ENCODE measurements around the gene PHF14.

PHF14 gene

DNA sequence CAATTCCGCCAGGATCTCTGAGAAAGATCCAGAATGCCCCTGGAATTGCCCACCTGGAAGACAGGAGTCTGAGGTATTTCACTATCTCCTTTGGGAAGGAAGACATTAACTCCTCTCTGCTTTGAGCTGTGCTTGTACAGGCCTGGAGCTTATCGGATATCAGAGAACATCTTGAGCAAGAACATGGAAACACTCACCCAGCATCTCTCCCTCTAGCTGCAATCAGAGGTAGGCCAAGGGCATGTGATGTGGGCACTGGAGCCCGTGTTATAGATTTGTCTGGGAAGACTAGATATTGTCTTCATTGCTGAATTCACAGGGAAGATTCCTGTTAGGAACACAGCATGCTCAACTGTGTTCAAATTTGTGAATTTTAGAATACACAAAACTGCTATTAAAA, 233.9 kb downstream of the PHF14 start:
- DNase-seq (ENCODE audit: low read depth in 2 of 2), result no peak

DNA sequence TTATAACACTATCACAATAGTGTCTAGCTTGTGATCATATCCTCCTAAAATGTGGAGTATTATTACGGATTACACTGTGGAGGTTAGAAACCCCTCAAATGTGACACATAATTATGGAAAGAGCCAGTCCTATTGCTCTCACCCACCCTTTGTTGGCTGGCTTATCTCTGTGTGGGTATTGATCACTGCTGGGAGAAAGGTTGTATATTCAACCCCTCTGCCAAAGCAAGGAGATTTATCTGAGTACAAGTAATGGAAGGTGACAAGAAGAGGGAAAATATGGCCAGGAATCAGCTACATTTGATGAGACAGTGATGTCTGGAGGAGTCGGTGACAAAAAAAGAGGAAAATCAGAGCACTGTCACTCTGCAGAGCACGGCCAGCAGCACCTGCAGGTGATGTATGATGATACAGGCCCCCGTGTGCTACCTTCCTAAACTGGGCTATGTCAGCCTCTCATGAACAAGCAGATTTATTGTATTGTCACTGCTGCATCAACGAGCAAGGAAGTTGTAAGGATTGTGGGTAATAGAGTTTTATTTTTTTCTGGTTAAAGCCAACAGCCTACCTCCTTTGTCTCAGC, 235.3 kb downstream of the PHF14 start:
- DNase-seq (ENCODE audit: low read depth in 2 of 2), result no peak

DNA sequence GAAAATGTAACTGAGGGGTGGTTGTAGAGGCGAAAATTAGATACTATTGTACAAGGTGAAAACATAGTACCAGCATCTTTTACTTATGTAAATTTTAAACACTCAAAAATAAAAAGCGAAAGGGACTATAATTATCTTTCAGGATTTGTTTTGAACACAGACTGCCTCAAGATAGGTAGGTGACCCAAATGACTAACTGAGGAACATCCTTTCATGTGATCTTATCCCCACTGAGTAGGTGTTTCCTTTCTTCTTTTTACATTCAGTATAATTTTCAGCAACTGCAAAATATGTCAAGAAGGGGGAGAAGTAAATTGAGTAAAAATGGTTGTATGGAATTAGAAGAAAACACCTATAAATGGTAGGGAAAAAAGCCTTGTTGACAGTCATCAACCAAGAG, 236.7 kb downstream of the PHF14 start:
- DNase-seq (ENCODE audit: low read depth in 2 of 2), result no peak

DNA sequence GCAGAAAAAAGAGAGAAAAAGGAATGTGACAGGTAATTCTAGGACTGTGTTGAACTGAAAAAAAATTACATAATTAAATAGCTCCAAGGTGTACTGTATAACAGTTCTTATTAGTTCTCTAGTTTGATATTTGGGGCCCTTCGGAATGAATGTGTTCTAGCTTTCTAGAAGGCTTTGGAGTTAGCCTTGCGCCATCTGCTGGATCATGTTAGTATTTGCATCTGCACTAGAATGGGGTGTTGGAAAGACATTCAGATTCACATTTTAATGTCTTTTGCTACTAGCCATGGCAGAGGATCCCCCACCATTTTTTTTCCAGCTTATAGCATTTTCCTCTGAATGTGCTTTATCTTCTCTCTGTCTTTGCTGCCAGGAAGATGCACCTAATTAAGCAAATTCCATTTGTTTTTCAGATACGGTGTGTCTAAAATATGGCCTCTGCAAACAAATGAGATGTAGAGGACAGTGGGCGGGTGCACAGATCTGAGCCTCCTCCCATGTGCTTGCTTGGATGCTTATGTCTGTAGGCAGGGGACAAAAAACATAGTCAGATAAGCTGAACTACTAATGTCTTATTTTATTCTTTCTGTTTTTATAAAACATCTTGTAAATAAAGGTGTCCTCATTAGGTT, 238.5 kb downstream of the PHF14 start:
- peak; percentile 8 to 15 for DNase-seq (ENCODE audit: low read depth in 2 of 2)

DNA sequence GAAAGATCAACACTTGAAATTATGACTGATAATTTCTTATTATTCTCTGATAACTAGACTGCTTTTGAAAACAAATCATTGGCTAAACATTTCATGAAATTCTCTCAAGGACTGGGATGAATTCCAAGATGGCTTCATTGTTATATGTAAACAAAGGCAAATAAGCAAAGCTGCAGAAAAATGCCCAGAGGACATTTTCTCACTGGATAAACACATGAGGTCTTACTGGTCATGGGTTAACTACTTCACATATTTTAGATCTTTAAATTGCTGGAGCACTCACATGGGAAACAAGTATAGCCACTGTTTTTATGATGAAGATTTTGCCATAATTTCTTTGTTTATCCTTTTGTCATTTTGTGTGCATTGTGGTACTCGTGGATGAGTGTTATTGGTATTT, 239.1 kb downstream of the PHF14 start:
- DNase-seq (ENCODE audit: low read depth in 2 of 2), result no peak

DNA sequence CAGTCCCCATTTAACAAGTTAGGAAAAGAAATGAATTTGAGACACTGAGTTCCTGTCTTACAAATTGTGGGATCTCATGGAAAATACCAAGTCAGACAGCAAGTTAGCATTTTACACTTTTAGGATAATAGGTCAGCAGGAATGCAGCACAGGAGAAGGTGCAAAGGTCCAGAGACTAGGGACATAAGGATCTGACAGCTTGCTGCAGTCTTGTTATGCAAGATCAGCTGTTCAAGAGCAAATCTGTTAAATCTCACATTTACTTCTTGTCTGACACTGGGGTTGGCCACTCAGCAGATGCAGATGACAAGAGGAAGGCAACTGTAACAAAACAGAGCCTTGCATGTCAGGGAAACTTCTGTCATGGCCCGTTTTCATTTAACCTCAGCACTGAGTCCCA, 239.6 kb downstream of the PHF14 start:
- DNase-seq (ENCODE audit: low read depth in 2 of 2), result no peak

DNA sequence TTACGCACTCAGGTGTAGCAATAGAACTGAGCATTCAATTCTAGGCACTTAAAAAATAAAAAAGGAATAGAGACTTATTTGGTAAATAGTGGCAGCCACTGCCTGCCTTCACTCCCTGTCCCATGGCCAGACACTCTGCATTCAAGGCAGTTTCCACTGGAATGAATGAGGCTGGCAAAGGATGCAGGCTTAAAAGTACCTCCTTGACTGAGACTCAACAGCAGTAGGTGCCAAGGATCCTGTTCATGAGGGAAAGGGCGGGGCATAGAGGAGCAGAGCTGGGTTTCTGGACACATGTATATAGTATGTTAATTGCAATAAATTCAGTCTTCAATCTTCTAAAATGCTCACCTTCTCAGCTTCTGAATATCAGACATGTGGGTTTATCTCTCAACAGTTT, 242.6 kb downstream of the PHF14 start:
- DNase-seq (ENCODE audit: low read depth in 2 of 2), result no peak

DNA sequence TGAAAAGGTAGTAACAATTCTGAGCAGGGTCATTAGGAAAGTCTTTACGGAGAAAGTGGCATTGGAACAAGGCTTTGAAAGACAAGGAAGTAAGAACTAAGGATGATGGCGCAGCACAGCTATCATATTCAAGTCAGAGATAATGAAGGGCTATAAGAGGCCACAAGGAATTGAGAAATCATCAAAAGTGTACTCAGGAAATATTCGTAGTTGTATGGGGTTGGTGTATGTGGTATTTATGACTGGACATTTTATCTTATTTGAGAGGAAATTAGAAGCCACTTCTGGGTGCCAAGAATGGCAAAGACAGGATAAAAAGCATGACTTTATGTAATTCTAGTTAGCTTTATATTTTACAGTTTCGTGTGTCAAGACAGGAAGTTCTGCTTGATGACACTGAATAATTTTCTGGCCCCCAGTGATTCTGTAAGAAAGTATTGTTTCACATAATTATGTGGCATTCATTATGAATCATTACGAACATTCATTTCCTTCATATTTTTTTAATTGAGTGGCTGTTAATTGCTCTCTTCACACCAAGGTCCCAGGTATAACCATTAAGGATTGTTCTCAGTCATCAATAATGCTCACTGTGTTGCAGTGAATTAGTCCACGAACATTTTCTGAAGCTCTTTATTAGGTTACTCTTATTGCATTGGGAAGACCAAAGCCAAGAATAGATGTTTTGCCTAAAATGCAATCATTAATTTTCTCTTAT, 244.3 kb downstream of the PHF14 start:
- no peak for DNase-seq (ENCODE audit: low read depth in 2 of 2)
